Measurements from ENCODE around the gene UBE2D4.
A peak's percentile ranks its signal among the peaks of the same experiment; 100 is the strongest.
"Not testable (repeated sequence)": the region's sequence is repeated elsewhere in the genome, so short reads cannot be mapped to it uniquely, and the experiment has no call there.

The UBE2D4 gene

DNA sequence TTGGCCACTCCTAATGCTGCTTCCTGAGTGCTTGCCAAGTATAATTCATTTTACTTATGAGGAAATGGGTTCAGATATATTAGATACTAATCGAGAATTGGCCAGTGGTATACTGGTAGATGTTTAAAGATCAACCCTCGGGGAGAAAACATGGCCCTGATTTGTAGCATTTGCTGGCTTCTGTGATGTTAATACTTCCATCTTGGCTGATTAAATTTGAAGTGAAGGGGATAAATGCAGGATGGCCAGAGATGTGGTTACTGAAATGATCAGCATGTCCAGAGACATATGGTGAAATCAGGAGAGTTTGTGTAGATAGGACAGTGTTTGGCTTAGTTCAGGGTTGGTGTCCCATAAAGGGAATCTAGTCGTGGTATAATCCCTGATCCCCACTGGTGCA, 11.2 kb downstream of the UBE2D4 start:
- H3K4me1 Mint-ChIP-seq (ENCODE audit: low read depth) = no peaks in the 10 kb centered on the region
- H3K27ac Mint-ChIP-seq = no peak overlapping the region
- H3K36me3 Mint-ChIP-seq = no peaks in the 10 kb centered on the region
- no peaks in the 10 kb centered on the region for H3K27me3 Mint-ChIP-seq
- H3K4me3 Mint-ChIP-seq = no peak overlapping the region
- no peaks in the 10 kb centered on the region for H3K9me3 Mint-ChIP-seq (ENCODE audit: low read depth)

- Mint-ChIP-seq H3K27me3 (no peaks in the 10 kb centered on the region), H3K4me1 (ENCODE audit: low read depth) (no peaks in the 10 kb centered on the region), H3K27ac (no peak overlapping the region), H3K36me3 (no peaks in the 10 kb centered on the region), H3K9me3 (ENCODE audit: low read depth) (no peaks in the 10 kb centered on the region), H3K4me3 (no peak overlapping the region)
Observed at GRCh38 chr7:43938892-43939482, 12.8 kb downstream of the UBE2D4 start.

DNA sequence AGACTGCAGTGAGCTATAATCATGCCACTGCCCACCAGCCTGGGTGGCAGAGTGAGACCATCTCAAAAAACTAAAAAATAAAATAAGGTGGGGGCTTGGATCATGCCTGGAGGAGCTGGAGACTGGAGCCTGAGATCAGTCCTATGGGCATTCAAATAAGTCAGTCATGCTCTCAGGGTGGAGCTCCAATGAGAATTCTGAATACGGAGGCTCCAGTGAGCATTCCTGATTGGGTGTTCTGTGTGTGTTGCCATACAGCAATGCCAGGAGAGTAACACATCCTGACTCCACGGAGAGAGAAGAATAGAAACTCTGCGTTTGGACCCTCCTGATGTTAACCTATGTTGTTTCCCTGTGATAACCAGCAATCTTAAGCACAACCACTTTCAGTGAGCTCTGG, 16.0 kb downstream of the UBE2D4 start:
- H3K9me3 Mint-ChIP-seq (ENCODE audit: low read depth) = no peaks in the 10 kb centered on the region
- no peak overlapping the region for H3K27ac Mint-ChIP-seq
- no peak overlapping the region for H3K4me3 Mint-ChIP-seq
- H3K36me3 Mint-ChIP-seq = peaks cover 2% of the 10 kb centered on the region
- H3K4me1 Mint-ChIP-seq (ENCODE audit: low read depth) = no peaks in the 10 kb centered on the region
- H3K27me3 Mint-ChIP-seq = no peaks in the 10 kb centered on the region

DNA sequence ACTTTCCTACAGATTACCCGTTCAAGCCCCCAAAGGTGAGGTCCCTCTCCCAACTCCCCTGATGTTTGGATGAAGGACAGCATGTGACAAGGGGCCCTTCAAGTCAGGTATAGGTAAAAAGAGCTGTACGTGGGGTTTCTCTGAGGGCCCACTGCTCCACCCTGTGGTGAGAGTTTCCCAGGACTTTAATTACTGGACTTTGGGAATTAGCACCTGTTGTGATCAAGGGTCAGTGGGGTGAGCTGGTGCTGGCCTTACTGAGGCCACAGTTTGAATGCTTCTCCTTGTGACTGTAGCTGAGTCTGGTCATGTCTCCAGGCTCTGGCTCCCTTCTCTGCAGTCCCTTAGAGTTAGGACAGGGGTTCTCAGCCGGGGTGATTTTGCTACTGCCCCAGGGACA, 16.8 kb downstream of the UBE2D4 start:
- no peak overlapping the region for H3K27ac Mint-ChIP-seq
- H3K4me3 Mint-ChIP-seq = no peak overlapping the region
- H3K36me3 Mint-ChIP-seq = peaks cover 6% of the 10 kb centered on the region
- no peaks in the 10 kb centered on the region for H3K4me1 Mint-ChIP-seq (ENCODE audit: low read depth)
- no peaks in the 10 kb centered on the region for H3K9me3 Mint-ChIP-seq (ENCODE audit: low read depth)
- H3K27me3 Mint-ChIP-seq = no peaks in the 10 kb centered on the region

DNA sequence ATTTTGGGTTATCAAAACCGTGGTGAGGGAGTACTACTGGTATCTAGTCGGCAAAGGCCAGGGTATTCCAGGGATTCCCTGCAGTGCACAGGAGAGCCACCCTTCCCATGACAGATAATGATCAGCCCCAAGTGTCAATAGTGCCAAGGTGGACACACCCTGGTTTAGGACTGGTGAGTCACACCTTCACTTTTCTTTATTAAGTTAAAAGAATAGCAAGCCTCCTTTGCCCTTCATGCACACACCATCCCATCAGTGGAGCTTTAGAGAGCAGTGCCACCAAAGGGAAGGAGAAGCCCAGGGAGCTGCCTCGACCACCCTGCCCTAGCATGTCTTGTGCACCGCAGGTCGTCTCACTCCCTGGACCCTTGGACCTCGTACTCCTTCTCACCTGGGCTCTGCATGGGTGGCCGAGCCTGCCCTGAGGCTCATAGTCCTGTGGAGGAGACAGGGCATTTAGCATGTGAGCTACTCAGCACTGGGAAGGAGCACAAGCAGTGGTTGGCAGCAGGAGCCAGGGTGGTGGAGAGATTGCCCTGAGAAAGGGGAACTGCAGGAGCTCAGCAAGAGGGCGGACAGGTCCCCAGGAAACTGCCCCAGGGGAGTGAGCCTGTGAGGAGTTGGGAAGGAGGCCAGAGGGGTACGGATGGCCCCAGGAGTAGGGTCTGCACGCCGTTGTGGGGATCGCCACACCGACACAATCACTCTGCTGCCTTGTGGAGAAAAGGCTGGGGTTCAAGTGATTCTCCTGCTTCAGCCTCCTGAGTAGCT, 17.4 kb downstream of the UBE2D4 start:
- Mint-ChIP-seq H3K36me3 (peaks cover 6% of the 10 kb centered on the region), H3K27ac (no peak overlapping the region), H3K27me3 (no peaks in the 10 kb centered on the region), H3K9me3 (ENCODE audit: low read depth) (no peaks in the 10 kb centered on the region), H3K4me3 (no peak overlapping the region), H3K4me1 (ENCODE audit: low read depth) (no peaks in the 10 kb centered on the region)

DNA sequence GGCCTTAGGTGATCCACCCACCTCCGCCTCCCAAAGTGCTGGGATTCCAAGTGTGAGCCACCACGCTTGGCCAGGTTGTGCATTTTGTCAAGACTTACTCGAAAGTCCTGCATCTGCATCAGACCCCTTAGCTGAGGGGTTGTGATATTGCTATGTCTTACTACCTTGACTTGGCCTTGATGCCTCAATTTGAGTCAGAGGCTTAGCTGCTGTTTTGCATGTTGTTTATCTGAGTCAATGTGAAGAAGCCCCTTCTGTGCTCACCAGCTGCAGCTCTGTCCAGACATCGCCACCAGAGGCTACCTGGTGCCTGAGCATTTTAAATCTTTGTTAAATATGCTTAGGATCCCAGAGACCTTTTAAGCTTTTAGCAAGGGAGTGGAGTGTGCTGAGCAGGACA, 18.1 kb downstream of the UBE2D4 start:
- H3K4me3 Mint-ChIP-seq = no peak overlapping the region
- peaks cover 6% of the 10 kb centered on the region for H3K36me3 Mint-ChIP-seq
- no peaks in the 10 kb centered on the region for H3K27me3 Mint-ChIP-seq
- H3K9me3 Mint-ChIP-seq (ENCODE audit: low read depth) = no peaks in the 10 kb centered on the region
- no peak overlapping the region for H3K27ac Mint-ChIP-seq
- H3K4me1 Mint-ChIP-seq (ENCODE audit: low read depth) = no peaks in the 10 kb centered on the region

DNA sequence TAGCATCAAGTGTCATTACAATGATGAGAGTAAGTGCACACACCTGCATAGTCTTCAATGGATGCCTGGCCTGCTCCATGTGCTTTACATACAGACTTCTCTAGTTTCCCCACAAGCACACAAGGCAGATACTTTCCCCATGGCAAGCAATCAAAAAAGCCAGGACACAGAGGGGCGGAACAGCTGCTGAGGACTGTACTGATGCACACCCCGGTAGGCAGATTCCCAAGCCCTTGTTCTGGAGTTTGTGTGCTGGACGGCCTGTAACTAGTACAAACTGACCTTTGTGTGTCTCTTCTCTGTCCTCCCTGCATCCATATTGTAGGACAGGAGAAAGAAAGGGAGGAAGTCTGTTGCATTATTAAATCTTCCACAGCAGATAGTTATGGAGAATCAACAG, 25.8 kb downstream of the UBE2D4 start:
- H3K4me3 Mint-ChIP-seq = no peak overlapping the region
- peaks cover 8% of the 10 kb centered on the region for H3K36me3 Mint-ChIP-seq
- no peaks in the 10 kb centered on the region for H3K9me3 Mint-ChIP-seq (ENCODE audit: low read depth)
- no peaks in the 10 kb centered on the region for H3K27me3 Mint-ChIP-seq
- peaks cover 11% of the 10 kb centered on the region for H3K4me1 Mint-ChIP-seq (ENCODE audit: low read depth)
- no peak overlapping the region for H3K27ac Mint-ChIP-seq

DNA sequence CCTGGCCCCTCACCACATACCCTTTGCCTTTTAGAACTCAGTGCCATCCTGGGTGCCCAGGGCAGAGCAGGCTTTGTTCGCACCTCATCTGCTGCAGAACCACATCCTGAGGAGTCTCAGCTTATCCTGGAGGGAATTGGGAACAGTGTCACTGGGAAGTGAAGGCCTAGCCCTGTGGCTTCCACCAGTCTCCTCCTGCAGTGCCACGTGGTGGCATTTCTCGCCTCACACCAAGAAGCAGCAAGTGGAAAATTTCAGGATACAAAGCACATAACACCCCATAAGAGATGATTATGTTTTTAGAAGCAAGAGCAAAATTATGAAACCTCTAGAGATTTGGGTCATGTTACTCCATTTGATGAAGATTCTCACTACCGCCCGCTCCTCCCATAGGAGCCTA, 26.8 kb downstream of the UBE2D4 start:
- Mint-ChIP-seq H3K27me3 (no peaks in the 10 kb centered on the region), H3K27ac (peak overlapping the region; percentile 50), H3K36me3 (peaks cover 4% of the 10 kb centered on the region), H3K4me1 (ENCODE audit: low read depth) (peaks cover 11% of the 10 kb centered on the region), H3K9me3 (ENCODE audit: low read depth) (no peaks in the 10 kb centered on the region), H3K4me3 (no peak overlapping the region)

DNA sequence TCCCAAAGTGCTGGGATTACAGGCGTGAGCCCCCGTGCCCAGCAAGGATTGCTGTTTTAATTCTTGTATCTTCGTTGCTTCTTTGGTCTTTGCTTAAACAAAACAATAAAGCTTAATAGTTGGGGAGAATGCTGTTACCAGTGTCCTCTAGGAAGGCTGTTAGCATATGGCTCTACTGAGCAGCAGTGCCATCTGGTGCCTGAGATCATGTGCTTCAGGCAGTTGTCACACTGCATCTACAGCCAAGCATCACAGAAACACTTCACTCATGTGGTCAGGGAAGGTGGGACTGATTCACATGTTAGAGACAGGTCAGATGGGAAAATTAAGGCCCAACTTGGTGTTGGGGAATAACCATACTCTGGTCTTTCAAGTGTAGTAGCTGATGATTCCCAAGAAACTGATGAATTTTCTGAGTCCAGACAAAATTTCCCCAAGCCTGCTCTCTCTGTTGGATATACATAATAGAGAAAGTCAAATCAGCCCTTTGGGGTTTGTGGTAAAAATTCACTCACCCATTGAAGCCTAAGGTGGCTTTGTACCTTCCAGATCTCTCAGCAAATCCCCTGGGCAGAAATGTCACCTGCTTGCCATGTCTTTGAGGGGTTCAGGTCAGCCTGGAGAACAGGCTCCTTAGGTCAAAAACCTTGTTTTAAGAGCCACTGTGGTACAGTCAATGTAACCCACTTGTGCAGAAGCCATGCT, 28.4 kb downstream of the UBE2D4 start:
- Mint-ChIP-seq H3K27ac (no peak overlapping the region), H3K27me3 (no peaks in the 10 kb centered on the region), H3K4me3 (no peak overlapping the region), H3K9me3 (ENCODE audit: low read depth) (no peaks in the 10 kb centered on the region), H3K4me1 (ENCODE audit: low read depth) (peaks cover 11% of the 10 kb centered on the region), H3K36me3 (peaks cover 7% of the 10 kb centered on the region)

GRCh38 chr7:43956027-43956426, 29.8 kb downstream of the UBE2D4 start:
- no peaks in the 10 kb centered on the region for H3K9me3 Mint-ChIP-seq (ENCODE audit: low read depth)
- peak overlapping the region; percentile 4 for H3K27ac Mint-ChIP-seq
- H3K4me1 Mint-ChIP-seq (ENCODE audit: low read depth) = peaks cover 11% of the 10 kb centered on the region
- H3K27me3 Mint-ChIP-seq = no peaks in the 10 kb centered on the region
- peaks cover 12% of the 10 kb centered on the region for H3K36me3 Mint-ChIP-seq
- no peak overlapping the region for H3K4me3 Mint-ChIP-seq

- no peak overlapping the region for H3K4me3 Mint-ChIP-seq
- no peaks in the 10 kb centered on the region for H3K9me3 Mint-ChIP-seq (ENCODE audit: low read depth)
- peaks cover 4% of the 10 kb centered on the region for H3K4me1 Mint-ChIP-seq (ENCODE audit: low read depth)
- no peaks in the 10 kb centered on the region for H3K27me3 Mint-ChIP-seq
- no peak overlapping the region for H3K27ac Mint-ChIP-seq
- H3K36me3 Mint-ChIP-seq = peaks cover 9% of the 10 kb centered on the region
Observed at GRCh38 chr7:43960933-43961332, 34.7 kb downstream of the UBE2D4 start.

DNA sequence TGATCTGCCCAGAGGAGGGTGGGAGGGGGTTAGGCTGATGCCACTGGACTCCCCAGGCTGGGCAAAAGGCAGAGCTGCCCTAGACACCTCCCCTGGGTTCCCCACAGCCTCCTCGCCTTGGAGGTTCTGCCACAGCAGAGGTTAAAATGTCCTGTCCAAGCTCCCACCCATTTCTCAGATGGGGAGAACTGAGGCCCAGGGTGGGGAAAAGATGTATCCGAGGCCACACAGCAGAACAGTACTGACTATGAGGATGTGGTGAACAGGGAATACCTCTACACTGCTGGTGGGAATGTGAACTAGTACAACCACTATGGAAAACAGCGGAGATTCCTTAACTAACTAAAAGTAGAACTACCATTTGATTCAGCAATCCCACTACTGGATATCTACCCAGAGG, 40.2 kb downstream of the UBE2D4 start:
- H3K27me3 Mint-ChIP-seq; H3K4me1 Mint-ChIP-seq (ENCODE audit: low read depth); H3K27ac Mint-ChIP-seq; H3K4me3 Mint-ChIP-seq; H3K9me3 Mint-ChIP-seq (ENCODE audit: low read depth); H3K36me3 Mint-ChIP-seq: not testable (repeated sequence)

- not testable (repeated sequence) for H3K9me3 Mint-ChIP-seq (ENCODE audit: low read depth); H3K36me3 Mint-ChIP-seq; H3K27ac Mint-ChIP-seq; H3K27me3 Mint-ChIP-seq; H3K4me3 Mint-ChIP-seq; H3K4me1 Mint-ChIP-seq (ENCODE audit: low read depth)
Observed at GRCh38 chr7:43968172-43969040, 42.2 kb downstream of the UBE2D4 start.

DNA sequence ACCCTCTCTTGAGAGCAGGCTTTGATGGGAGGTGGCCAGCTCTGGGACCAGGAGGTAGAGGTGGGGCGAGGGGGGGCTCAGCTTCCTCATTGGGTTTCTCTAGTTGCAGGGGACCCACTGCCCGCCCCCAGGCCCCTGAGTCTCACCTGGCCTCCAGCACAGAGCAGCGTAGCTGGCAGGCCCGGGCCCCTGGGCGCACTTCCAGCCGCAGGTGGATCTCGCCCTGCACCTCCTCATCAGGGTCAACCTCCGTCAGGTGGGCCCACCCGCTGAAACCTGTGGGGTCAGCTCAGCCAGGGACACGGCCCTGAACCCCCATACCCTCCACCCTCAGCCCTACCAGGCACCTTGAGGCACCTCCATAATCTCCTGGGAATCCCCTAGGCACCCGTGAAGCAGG, 43.4 kb downstream of the UBE2D4 start:
- H3K9me3 Mint-ChIP-seq (ENCODE audit: low read depth); H3K4me1 Mint-ChIP-seq (ENCODE audit: low read depth); H3K4me3 Mint-ChIP-seq; H3K36me3 Mint-ChIP-seq; H3K27ac Mint-ChIP-seq; H3K27me3 Mint-ChIP-seq: not testable (repeated sequence)

DNA sequence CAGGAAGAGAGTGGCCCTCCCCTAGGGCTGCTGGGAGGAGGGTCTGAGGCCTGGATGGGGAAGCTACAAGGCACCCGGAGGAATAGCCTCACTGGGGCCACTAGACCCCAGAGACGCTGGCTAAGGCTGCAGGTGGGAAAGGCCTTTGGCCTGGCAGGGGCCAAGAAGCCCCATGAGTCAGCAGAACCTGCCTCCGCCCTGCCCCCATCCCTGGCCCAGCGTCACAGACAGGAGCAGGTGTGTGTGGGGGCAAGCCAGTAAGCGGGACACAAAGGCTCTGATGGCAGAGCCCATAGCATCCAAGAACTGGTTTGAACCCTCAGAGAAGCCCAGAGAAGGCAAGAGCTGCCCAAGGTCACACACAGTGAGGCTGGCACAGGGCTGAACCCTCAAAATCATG, 44.5 kb downstream of the UBE2D4 start:
- not testable (repeated sequence) for H3K27ac Mint-ChIP-seq; H3K4me1 Mint-ChIP-seq (ENCODE audit: low read depth); H3K4me3 Mint-ChIP-seq; H3K9me3 Mint-ChIP-seq (ENCODE audit: low read depth); H3K27me3 Mint-ChIP-seq; H3K36me3 Mint-ChIP-seq

Data from activated naive CD8-positive, alpha-beta T cell (primary cell).